ENCODE data around the gene GREB1L.
"Not testable (repeated sequence)": the region's sequence is repeated elsewhere in the genome, so short reads cannot be mapped to it uniquely, and the experiment has no call there.

Gene GREB1L

GRCh38 chr18:21264651-21265050, 22.6 kb downstream of the GREB1L start:
- no peak for DNase-seq (ENCODE audit: low read depth)

GRCh38 chr18:21265971-21266673, 24.1 kb downstream of the GREB1L start:
- DNase-seq (ENCODE audit: low read depth): no peak

DNA sequence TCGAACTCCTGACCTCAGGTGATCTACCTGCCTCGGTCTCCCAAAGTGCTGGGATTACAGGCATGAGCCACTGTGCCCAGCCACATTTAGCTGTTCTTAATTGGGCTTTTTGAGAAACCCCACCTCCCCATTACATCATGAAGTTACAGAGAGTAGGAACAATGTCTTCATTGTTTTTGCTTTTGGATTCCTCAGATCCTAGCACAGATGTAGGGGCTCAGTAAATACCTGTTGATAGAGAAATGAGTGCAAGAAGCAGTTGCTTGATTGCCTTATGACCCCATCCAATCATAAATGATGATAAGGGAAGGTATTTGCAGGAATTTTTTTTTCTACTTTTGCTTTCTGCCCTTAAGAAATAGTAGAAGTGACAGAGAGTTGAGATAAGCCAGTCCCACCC, 25.4 kb downstream of the GREB1L start:
- no peak for DNase-seq (ENCODE audit: low read depth)

- no peak for DNase-seq (ENCODE audit: low read depth)
Observed at GRCh38 chr18:21269349-21269748, 27.3 kb downstream of the GREB1L start.

DNA sequence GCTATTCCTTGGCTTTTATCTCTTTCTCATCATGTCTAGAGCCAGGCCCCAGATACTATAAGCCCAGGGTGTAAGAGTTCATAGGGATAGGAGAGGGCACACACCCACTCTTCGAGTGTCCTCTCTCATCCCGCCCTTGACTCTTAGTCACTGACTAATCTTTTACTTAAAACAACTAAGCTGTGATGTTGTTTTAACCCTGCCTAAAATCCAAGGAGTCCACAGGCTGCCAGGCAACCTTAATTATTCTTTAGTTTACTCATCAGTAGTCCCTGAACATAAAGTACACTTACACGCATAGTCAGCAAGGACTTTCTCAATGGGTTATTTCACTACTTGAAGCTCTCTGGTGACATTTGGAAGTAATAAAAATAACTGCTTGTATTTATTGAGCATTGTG, 28.4 kb downstream of the GREB1L start:
- DNase-seq (ENCODE audit: low read depth): no peak

- DNase-seq (ENCODE audit: low read depth): no peak
Observed at GRCh38 chr18:21272016-21272579, 30.1 kb downstream of the GREB1L start.

- DNase-seq (ENCODE audit: low read depth): no peak
Observed at GRCh38 chr18:21273568-21273967, 31.5 kb downstream of the GREB1L start.

- no peak for DNase-seq (ENCODE audit: low read depth)
Observed at GRCh38 chr18:21275645-21276044, 33.6 kb downstream of the GREB1L start.

DNA sequence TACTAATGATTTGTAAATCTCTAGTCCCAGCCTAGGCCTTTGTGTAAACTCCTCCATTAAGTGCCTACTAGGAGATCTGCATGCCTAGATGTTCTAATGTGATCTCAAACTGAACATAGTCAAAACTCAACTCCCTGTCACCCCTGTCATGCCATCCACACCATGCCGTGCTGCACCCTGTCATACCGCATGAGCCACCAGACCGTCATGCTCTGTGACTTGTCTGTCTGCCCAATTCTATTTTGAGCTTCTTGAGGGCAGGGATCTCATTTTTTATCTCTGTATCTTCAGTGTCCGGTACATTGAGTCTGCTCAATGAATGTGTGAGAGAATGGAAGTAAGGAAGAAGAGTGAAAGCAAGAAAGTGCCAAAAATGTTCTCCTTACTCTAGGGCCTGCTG, 35.5 kb downstream of the GREB1L start:
- DNase-seq (ENCODE audit: low read depth): no peak

DNA sequence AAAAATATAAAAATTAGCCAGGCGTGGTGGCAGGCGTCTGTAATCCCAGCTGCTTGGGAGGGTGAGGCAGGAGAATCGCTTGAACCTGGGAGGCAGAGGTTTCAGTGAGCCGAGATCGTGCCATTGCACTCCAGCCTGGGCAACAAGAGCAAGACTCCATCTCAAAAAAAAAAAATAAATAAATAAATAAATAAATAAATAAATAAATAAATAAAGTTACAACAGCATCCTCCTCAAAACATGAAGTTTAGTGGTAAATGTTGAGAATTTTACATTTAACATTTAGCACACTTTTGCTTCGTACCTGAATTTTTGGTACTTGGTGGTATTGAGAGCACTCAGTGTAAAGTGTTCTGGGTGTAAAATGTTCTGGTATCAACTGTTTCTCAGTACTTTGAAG, 36.2 kb downstream of the GREB1L start:
- not testable (repeated sequence) for DNase-seq (ENCODE audit: low read depth)

DNA sequence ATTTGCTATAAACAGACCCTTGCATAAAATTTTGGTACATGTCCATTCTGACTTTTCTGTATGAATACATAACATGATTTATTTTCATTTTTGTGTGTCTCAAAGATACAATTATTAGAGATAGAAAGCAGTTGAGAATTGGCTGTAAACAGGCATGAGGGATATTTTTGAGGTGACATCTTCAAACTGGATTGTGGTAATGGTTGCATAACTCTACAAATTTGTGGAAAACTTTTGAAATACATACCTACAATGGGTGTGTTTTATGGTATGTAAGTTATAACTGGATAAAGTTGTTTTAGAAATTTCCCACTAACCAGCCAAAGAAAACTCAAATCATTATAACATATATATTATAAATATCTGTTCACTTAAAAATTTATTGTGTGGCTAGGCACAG, 39.6 kb downstream of the GREB1L start:
- no peak for DNase-seq (ENCODE audit: low read depth)

- DNase-seq (ENCODE audit: low read depth): no peak
Observed at GRCh38 chr18:21284540-21284939, 42.5 kb downstream of the GREB1L start.

DNA sequence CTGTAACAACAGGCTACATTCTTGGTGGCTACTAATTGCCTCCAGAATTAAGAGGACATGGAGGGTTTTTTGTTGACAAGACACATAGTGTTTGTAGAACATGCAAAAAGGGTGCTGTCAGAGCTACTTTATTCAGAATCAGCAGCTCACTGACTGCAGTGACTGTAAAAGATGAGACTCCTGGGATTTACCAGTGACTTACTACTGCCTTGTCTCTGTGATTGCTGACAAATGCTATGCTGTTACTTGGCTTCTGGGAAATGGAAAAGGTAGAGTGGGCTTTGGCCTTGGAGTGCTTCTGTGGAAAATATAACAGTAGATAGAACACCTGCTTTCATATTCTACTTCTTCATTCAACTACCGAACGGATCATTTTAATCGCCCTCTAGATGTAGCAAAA, 47.8 kb downstream of the GREB1L start:
- DNase-seq (ENCODE audit: low read depth): no peak

DNA sequence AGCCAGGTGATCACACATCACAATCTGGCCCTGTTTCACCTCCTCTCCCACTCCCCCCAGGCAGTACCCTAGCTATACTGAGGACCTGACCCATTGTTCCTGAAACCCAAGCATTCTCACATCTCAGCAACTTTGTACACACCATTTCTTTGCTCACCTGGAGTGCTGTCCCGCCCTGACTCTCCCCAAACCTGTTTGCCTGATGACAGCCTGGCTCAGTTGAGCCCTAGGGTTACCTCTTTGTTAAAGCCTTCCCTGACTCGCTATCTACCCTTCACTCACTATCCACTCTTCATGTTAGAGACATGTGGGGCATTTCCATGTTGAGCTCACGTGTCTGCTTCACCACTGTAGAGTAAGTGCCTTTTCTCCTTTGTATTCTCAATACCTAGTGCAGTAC, 49.1 kb downstream of the GREB1L start:
- DNase-seq (ENCODE audit: low read depth): no peak

GRCh38 chr18:21293479-21293878, 51.4 kb downstream of the GREB1L start:
- no peak for DNase-seq (ENCODE audit: low read depth)

DNA sequence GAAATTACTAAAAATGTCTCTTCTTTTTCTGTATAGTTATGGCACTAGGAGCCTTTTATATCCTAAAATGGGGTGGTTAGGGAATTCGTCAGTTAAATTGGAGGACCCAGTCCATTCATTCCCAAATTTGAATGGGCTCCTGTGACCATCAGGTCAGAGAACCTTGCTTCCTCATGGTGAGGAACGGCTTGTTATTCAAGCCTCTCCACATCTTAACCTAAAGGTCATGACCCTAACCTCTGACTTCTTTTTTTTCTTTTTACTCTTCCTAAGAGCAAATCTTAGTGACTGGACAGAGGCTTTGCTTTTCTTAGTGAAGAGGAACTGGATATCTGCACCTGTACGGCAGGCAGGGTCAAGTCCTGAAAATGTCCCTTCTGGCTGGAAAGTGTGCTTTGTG, 53.1 kb downstream of the GREB1L start:
- DNase-seq (ENCODE audit: low read depth): no peak

DNA sequence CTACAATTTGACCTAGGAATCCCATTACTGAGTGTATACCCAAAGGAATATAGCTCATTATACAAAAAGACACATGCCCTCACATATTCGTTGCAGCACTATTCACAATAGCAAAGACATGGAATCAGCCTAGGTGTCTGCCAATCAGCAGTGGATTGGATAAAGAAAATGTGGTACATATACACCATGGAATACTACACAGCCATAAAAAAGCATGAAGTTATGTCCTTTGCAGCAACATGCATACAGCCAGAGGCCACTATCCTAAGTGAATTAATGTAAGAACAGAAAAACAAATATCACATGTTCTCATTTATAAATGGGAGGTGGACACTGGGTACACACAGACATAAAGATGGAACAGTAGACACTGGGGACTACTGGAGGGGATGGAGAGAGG, 54.0 kb downstream of the GREB1L start:
- no peak for DNase-seq (ENCODE audit: low read depth)

DNA sequence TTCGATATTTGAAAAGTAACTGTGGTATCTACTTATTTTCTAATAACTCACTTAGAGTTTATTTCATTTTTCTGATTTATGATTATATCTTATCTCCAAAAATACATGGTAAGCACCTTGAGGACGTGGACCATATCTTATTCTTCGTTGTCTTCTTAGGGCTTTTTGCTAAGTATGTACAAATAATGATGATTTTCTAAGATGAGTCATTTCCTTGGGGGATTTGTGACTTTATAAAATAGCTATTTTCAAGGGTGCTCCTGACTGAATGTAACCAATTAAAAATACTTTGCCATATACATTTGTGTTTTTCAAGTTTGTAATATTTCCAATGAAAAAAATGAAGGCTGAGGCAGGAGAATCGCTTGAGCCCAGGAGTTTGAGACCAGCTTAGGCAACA, 56.3 kb downstream of the GREB1L start:
- DNase-seq (ENCODE audit: low read depth): no peak

DNA sequence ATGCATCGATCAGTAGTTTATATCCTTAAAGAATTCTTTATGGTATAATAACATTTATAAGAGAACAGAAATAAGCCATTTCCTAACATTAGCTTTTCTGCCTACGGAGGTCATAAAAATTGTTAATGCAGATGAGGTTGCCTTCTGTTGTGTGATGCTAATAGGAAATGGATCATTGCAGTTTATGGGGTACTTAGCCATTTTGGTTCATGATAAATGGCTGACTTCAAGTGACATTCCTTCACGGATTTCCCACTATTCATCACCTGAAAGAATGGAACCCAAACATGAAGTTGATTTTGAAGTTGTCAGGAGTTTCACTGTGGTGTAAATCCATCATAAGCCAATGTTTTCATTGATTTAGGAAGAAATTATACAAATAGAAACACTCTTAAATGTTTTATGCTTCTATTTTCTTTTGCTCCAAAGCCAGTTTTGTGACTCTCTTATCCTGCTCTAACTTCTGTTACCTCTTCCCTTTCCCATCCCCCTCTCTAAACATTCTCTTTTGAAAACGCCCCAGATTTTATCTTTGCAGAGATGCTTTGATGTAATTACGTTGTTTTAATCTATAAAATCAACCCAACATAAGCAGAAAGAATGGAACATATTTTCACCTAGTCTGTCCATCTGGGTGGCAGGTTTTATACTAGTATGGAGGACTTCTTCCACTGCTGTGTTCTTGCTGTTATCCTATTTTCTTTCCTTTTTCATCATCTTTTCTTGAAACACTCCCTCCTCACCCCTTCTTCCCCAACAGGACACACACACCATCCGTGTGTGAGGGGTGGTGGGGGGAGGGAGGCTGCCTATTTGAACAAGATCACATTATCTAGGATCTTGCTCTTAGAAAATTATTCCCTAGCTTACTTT, 58.2 kb downstream of the GREB1L start:
- no peak for DNase-seq (ENCODE audit: low read depth)

GRCh38 chr18:21300908-21301200, 58.8 kb downstream of the GREB1L start:
- no peak for DNase-seq (ENCODE audit: low read depth)

DNA sequence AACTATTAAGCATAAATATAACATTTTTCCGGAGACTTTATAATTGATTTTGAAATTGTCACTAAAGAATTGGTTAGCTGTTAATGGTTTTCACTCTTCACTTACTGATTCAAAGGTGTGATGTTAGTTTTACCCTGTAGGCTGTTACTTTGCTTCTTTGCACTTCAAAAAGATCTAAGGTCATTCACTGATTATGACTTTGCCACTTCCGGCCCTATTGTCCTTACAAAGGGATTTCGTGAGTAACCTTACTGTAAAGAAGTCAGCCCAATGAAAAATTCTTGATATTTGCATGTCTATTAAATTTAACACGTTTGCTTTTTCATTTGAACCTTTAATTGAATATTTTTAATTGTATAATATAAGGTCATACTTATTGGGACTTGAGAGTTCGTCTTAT, 61.4 kb downstream of the GREB1L start:
- DNase-seq (ENCODE audit: low read depth): no peak

DNA sequence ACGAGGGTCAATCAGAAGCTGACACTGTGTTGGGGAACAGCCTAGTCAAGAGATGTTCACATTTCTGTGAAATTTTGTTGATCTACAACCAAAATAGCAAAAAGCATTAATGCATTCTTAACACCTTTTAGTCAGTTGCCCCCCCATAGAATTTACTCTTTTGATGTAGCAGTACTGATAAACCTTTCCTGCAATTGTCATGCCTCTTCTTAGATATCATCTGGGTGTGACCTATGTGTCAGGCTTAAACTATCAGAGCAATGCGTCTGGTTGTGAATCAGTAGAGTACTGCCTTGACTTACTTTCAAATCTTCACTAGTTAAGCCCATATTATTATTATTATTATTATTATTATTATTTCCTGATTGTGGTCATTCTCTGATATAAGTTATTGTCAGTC, 61.9 kb downstream of the GREB1L start:
- no peak for DNase-seq (ENCODE audit: low read depth)

GRCh38 chr18:21305621-21306020, 63.6 kb downstream of the GREB1L start:
- DNase-seq (ENCODE audit: low read depth): no peak

GRCh38 chr18:21306368-21306767, 64.3 kb downstream of the GREB1L start:
- no peak for DNase-seq (ENCODE audit: low read depth)

Measured in stimulated activated CD8-positive, alpha-beta memory T cell treated with anti-CD3 and anti-CD28 coated beads, Interleukin-15, amount 100 ng/mL, for 1 hour (primary cell).